Activated T-cell treated with anti-CD3 and anti-CD28 coated beads, Interleukin-2, amount 50 U/mL, for 48 hours (primary cell): ENCODE results near the gene RANBP10.
"Not testable (repeated sequence)": the region's sequence is repeated elsewhere in the genome, so short reads cannot be mapped to it uniquely, and the experiment has no call there.

ENCODE experiments used
- DNase-seq, 2 experiments: peaks; one replicate each; pipeline ENCODE4 v3.0.0-alpha.2; 2020

RANBP10 gene

DNA sequence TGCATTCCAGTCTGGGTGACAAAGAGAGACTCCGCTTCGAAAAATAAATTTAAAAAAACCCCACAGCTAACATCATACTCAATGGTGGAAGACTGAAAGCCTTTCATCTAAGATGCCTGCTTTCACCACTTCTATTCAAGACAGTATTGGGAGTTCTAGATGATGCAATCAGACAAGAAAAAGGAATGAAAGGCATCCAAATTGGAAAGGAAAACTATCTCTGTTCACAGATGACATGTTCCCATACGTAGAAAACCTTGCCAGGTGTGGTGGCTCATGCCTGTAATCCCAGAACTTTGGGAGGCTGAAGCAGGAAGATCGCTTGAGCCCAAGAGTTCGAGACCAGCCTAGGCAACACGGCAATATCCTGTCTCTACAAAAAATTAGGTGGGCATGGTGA lies 31.1 kb downstream of the RANBP10 start:
- no peak for DNase-seq

DNA sequence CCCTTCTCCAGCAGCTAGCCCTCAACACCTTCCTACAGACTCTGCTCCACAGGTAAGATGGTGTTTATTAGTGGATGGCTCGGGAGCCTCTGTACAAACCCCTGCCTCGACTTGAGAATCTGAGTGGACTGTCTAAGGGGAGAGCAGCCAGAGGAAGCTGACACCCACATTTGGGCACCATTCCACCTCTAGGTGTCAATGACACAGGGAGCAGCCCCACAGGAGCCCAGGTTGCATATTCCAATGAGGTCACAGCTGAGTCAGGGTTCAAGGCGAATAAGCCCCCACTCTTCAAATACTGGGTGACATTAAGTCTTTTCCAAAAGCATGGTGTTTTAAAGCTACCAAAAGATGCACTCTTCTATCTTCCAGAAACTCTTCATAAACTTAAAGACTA lies 31.9 kb downstream of the RANBP10 start:
- DNase-seq = no peak

DNA sequence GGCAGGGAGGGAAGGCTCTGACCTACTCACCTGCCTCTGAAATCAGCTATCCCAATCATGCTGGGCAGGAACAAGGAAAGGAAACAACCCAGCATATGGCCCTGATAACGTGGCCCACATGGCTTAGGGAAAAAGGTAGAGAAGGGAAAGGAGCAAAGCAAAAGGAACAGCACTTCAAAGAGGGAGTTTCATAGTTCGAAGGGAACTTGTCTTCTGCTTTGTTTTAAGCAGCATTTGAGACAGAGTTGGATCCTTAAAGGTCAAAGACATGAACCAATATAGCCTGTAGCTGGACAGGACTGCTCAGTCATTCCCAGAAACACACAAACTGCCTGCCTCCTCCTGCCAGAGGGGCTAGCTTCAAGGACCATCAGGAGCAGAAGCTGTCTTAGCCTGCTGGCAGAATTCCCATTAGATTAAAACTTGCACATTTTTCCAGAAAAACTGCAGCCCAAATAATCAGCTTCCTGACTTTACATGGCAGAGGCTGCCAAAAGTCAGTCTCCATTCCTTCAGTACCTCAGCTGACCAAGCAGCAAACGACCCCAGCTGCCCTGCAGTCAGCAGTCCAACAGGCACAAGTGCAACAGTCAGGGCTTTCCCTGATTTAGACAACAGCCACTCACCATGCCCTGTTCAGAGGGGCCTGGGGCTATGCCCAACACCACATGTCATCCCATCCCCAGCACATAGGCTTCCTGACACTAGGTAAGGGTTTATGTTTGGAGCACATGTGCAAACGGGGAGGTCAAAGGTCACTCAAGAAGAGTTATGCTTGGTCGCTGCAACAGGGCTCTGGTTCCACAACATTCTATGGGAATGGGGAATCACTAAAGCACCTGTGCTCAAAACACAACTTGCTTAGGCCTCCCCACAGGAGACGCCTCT lies 32.5 kb downstream of the RANBP10 start:
- DNase-seq = no peak

GRCh38 chr16:67773099-67773498 lies 33.3 kb downstream of the RANBP10 start:
- DNase-seq = no peak

- no peak for DNase-seq
These were observed 35.9 kb downstream of the RANBP10 start for GRCh38 chr16:67770346-67770991.

DNA sequence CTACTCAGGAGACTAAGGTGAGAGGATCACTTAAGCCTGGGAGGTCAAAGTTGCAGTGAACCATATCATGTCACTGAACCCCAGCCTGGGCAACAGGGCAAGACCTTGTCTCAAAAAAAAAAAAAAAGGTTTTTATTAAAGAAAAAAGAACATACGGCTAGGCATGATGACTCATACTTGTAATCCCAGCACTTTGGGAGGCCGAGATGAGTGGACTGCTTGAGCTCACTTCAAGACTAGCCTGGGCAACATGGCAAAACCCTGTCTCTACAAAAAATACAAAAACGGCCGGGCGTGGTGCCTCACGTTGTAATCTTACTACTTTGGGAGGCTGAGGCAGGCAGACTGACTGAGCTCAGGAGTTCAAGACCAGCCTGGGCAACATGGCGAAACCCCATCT lies 38.4 kb downstream of the RANBP10 start:
- DNase-seq = no peak

GRCh38 chr16:67766291-67766690 lies 40.1 kb downstream of the RANBP10 start:
- no peak for DNase-seq

DNA sequence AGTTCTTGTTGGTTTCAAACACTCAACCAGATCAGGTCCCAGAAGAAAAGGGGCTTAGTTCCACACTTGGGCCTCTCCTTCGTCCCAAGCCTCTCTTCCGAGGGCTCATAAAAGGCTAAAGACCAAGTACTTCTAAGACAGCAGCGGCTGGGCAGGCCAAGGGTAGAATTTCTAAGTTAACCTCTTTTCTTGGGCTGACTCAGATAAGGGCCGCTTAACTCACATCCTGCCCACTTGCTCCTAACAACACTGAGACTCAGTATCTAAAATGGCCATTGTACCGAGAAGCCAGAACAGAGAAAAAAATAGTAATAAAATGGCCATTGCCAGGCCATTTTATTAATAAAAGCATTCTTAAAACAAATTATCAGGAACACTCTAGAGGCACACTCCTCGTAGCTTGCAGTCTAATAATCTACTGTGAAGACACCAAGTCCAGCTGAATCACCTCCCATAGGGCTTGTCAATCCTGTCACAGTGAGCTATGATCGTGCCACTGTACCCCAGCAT lies 42.1 kb downstream of the RANBP10 start:
- no peak for DNase-seq

DNA sequence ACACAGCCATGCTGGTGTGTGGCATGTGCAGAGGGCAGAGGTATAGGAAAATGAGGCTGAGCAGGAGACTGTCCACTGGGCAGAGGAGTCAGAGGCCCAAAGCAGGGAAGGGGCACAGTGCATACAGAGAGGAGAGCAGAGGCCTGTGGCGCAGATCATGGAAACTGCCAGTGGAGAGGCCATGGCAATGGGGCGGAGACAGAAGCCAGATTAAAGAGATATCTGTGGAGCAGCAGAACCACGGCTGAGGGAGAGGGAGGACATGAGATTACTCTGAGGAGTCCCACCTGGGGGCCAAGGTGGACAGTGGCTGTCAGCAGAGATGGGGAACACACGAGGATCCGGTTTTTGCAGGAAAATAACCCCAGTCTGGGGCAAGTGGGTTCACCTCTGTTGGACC lies 43.3 kb downstream of the RANBP10 start:
- DNase-seq = no peak

DNA sequence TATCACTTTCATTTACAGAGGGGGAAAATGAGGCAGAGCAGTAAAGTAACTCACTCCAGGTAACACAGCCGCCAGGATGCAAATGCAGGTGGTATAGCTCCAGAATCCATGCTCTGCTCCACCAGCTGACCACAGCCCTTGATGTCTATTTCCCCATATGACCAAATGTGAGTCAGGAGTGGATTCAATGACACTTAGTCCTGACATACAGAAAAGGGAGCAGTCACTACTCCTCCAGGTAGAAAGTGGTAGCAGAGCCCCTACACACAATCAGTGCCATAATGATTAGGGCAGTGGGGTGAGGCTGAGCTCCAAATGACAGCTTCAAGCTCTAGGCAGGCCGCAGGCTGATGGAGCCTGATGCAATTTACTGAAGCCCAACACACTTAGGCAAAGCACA lies 44.0 kb downstream of the RANBP10 start:
- DNase-seq = no peak

GRCh38 chr16:67761924-67762323 lies 44.4 kb downstream of the RANBP10 start:
- DNase-seq = no peak

- DNase-seq = no peak
These were observed 45.5 kb downstream of the RANBP10 start for GRCh38 chr16:67760956-67761230.

GRCh38 chr16:67760206-67760955 lies 46.0 kb downstream of the RANBP10 start:
- no peak for DNase-seq

DNA sequence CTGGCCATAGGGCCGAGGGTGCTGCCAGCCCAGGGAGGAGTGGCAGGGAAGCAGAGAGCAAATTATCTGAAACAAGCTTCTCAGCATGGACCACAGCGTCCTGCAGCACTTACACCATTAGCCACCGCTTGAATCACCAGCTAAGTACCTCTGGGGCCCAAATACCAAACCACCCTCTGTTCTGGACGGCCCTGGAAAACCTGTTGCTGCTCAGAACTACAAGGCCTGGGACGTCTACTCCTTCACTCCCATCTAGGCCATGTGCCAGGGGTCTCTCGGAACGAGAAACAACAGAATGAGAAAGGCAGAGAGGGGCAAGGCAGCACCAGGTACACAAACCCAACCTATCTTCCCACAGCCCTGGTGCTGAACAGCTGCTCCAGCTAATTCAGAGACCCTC lies 47.4 kb downstream of the RANBP10 start:
- DNase-seq = no peak

DNA sequence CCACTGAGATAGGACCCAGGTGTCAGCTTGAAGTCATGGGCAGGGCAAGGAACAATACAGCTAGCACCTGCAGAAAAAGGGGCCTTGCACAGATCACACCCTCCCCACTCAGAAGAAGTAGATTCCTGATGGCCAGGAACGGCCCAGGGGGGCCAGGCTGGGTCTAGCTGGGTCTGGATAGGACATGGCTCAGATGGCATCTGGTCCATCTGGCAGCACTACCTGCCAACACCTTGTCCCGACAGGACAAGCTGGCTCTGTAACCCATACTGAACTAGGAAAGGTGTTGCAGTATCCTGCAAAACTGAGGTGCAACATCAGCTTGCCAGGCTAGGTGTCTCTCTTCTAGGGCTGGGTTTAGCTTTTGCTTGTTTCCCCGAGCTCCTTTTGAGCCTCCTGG lies 48.4 kb downstream of the RANBP10 start:
- DNase-seq = no peak

- DNase-seq = no peak
These were observed 53.7 kb downstream of the RANBP10 start for GRCh38 chr16:67752641-67753040.

GRCh38 chr16:67751331-67751730 lies 55.0 kb downstream of the RANBP10 start:
- DNase-seq = not testable (repeated sequence)

GRCh38 chr16:67750466-67750865 lies 55.9 kb downstream of the RANBP10 start:
- DNase-seq = no peak

DNA sequence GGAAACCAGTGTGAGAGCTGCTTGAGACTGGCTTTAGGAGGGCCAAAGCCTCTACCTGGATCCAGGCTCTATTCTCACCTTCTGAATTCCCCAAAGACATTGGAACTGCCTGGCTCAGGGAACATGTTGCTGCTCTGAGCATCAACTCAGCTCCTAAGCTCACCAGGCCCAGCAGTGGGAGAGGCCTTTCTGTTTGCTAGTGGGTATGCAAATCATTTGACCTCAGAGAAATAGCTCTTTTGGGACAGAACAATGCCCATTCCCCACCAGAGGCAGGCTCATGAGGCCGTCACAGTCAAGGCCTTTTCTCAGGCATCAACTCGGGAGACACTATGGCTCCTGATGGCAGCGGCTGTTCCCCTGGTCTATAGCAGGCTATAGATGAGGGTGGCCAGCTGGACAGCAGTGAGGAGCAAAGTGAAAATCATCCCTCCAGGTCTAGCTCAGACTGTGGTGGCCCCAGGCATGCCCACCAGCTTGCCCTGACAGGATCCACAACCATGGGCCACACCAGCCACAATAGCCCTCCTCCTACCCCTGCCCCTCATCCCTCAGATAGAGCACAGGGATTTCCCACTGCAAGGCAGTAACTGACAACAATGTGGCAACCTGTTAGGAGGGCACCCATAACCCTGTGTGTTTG lies 56.8 kb downstream of the RANBP10 start:
- DNase-seq = no peak

DNA sequence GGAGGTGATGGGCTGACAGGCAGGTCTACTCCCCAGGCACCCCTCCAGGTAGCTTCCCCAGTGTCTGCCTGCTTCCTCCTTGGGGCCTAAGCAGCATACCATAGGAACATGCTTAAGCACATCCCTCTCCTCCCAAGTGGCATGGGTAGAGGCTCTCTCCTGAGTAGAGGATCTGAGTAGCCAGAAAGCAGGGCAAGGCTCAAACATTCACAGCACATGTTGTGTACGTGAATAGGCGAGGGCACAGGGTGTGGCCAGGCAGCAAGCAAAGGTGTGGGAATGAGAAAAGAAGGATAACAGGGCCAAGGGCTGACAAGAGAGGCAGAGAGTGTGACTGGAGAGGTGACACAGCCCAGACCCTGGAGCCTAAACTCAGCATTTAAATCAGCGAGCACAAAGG lies 57.5 kb downstream of the RANBP10 start:
- DNase-seq = no peak

GRCh38 chr16:67746846-67747245 lies 59.5 kb downstream of the RANBP10 start:
- no peak for DNase-seq

- DNase-seq = no peak
These were observed 65.2 kb downstream of the RANBP10 start for GRCh38 chr16:67741118-67741517.

DNA sequence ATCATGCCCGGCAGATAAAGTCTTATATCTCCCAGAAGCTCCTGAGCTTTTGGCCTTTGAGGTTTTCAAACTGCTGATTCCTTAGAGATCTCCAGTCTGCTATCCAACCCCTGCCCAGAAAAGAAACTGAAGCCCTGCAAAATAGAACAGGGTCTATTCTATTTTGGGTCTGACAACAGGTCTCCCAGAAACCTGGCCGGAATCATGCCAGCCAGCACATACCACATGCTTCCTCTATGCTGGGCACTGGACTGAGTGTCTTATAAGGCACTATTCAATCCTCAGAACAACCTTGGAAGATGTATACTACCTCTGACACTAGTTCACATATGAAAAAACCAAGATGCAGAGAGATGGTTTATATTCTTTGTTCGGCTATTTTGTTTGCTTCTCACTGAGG lies 66.0 kb downstream of the RANBP10 start:
- no peak for DNase-seq
